ENCODE data around the gene MTHFD1L. TPM values are rescaled to one million over a fixed set of nuclear protein-coding genes. Genes with fewer than 3 reads are reported as not detected.

MTHFD1L gene
- total RNA-seq, 1 donor from 2014 or later = 28.1 TPM

- Mint-ChIP-seq H3K27me3 (no peaks in the 10 kb centered on the region), H3K9me3 (peaks cover 14% of the 10 kb centered on the region), H3K4me3 (peak overlapping the region; percentile 1), H3K27ac (peak overlapping the region; percentile 66), H3K36me3 (peaks cover 13% of the 10 kb centered on the region), H3K4me1 (ENCODE audit: unreplicated experiment) (peaks cover 42% of the 10 kb centered on the region)
- no peak for DNase-seq (ENCODE audit: extremely low spot score, unreplicated experiment)
- TF ChIP-seq CTCF (conservative IDR thresholded peaks at IDR 0.05) = no peak
Measured at GRCh38 chr6:151067684-151068596, 202.4 kb downstream of the MTHFD1L start.

- Mint-ChIP-seq H3K4me3 (no peak overlapping the region), H3K4me1 (ENCODE audit: unreplicated experiment) (peaks cover 33% of the 10 kb centered on the region), H3K27me3 (no peaks in the 10 kb centered on the region), H3K27ac (no peak overlapping the region), H3K9me3 (peaks cover 8% of the 10 kb centered on the region), H3K36me3 (peaks cover 10% of the 10 kb centered on the region)
- DNase-seq (ENCODE audit: extremely low spot score, unreplicated experiment) = no peak
- no peak for TF ChIP-seq CTCF (conservative IDR thresholded peaks at IDR 0.05)
Measured at GRCh38 chr6:151068761-151069312, 203.3 kb downstream of the MTHFD1L start.

- Mint-ChIP-seq H3K4me3 (no peak overlapping the region), H3K4me1 (ENCODE audit: unreplicated experiment) (peaks cover 33% of the 10 kb centered on the region), H3K36me3 (peaks cover 10% of the 10 kb centered on the region), H3K27ac (no peak overlapping the region), H3K9me3 (peaks cover 8% of the 10 kb centered on the region), H3K27me3 (no peaks in the 10 kb centered on the region)
- TF ChIP-seq CTCF (conservative IDR thresholded peaks at IDR 0.05) = no peak
- DNase-seq (ENCODE audit: extremely low spot score, unreplicated experiment) = no peak
Measured at GRCh38 chr6:151069641-151070040, 204.1 kb downstream of the MTHFD1L start.

GRCh38 chr6:151070631-151071051, 205.1 kb downstream of the MTHFD1L start:
- TF ChIP-seq CTCF (conservative IDR thresholded peaks at IDR 0.05) = no peak
- H3K27ac Mint-ChIP-seq = peak overlapping the region; percentile 37
- H3K4me3 Mint-ChIP-seq = no peak overlapping the region
- H3K27me3 Mint-ChIP-seq = no peaks in the 10 kb centered on the region
- peaks cover 11% of the 10 kb centered on the region for H3K9me3 Mint-ChIP-seq
- DNase-seq (ENCODE audit: extremely low spot score, unreplicated experiment) = no peak
- H3K36me3 Mint-ChIP-seq = peaks cover 17% of the 10 kb centered on the region
- H3K4me1 Mint-ChIP-seq (ENCODE audit: unreplicated experiment) = peaks cover 28% of the 10 kb centered on the region

GRCh38 chr6:151071295-151071694, 205.8 kb downstream of the MTHFD1L start:
- Mint-ChIP-seq H3K9me3 (peaks cover 12% of the 10 kb centered on the region), H3K27ac (peak overlapping the region; percentile 37), H3K36me3 (peaks cover 20% of the 10 kb centered on the region), H3K4me1 (ENCODE audit: unreplicated experiment) (peaks cover 28% of the 10 kb centered on the region), H3K27me3 (no peaks in the 10 kb centered on the region), H3K4me3 (peak overlapping the region; percentile 24)
- DNase-seq (ENCODE audit: extremely low spot score, unreplicated experiment) = no peak
- no peak for TF ChIP-seq CTCF (conservative IDR thresholded peaks at IDR 0.05)

All from type B pancreatic cell (in vitro differentiated cells).